Measurements from ENCODE around the gene INTS11.

The INTS11 gene

DNA sequence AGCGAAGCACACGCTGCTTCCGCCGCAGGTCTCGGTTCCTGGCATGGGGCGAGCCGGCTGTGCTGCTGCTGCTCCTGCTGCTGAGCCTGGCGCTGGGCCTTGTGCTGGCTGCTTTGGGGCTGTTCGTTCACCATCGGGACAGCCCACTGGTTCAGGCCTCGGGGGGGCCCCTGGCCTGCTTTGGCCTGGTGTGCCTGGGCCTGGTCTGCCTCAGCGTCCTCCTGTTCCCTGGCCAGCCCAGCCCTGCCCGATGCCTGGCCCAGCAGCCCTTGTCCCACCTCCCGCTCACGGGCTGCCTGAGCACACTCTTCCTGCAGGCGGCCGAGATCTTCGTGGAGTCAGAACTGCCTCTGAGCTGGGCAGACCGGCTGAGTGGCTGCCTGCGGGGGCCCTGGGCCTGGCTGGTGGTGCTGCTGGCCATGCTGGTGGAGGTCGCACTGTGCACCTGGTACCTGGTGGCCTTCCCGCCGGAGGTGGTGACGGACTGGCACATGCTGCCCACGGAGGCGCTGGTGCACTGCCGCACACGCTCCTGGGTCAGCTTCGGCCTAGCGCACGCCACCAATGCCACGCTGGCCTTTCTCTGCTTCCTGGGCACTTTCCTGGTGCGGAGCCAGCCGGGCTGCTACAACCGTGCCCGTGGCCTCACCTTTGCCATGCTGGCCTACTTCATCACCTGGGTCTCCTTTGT, 9.2 kb upstream of the INTS11 start:
- H3K4me3 ChIP-seq (ENCODE audit: control insufficient read depth, low read depth, low read length) = no peak overlapping the region
- TF ChIP-seq, protein P1, sequence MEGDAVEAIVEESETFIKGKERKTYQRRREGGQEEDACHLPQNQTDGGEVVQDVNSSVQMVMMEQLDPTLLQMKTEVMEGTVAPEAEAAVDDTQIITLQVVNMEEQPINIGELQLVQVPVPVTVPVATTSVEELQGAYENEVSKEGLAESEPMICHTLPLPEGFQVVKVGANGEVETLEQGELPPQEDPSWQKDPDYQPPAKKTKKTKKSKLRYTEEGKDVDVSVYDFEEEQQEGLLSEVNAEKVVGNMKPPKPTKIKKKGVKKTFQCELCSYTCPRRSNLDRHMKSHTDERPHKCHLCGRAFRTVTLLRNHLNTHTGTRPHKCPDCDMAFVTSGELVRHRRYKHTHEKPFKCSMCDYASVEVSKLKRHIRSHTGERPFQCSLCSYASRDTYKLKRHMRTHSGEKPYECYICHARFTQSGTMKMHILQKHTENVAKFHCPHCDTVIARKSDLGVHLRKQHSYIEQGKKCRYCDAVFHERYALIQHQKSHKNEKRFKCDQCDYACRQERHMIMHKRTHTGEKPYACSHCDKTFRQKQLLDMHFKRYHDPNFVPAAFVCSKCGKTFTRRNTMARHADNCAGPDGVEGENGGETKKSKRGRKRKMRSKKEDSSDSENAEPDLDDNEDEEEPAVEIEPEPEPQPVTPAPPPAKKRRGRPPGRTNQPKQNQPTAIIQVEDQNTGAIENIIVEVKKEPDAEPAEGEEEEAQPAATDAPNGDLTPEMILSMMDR (conservative IDR thresholded peaks at IDR 0.05; ENCODE audit: control insufficient read depth, insufficient read depth, low read depth, low read length) = no peak
- DNase-seq (ENCODE audit: low read depth) = no peak

DNA sequence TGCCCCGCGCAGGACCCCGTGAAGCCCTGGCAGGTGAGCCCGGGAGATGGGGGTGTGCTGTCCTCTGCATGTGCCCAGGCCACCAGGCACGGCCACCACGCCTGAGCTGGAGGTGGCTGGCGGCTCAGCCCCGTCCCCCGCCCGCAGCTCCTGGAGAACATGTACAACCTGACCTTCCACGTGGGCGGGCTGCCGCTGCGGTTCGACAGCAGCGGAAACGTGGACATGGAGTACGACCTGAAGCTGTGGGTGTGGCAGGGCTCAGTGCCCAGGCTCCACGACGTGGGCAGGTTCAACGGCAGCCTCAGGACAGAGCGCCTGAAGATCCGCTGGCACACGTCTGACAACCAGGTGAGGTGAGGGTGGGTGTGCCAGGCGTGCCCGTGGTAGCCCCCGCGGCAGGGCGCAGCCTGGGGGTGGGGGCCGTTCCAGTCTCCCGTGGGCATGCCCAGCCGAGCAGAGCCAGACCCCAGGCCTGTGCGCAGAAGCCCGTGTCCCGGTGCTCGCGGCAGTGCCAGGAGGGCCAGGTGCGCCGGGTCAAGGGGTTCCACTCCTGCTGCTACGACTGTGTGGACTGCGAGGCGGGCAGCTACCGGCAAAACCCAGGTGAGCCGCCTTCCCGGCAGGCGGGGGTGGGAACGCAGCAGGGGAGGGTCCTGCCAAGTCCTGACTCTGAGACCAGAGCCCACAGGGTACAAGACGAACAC, 8.5 kb upstream of the INTS11 start:
- DNase-seq (ENCODE audit: low read depth) = no peak
- TF ChIP-seq, protein P1 (conservative IDR thresholded peaks at IDR 0.05; ENCODE audit: control insufficient read depth, insufficient read depth, low read depth, low read length) = no peak
- H3K4me3 ChIP-seq (ENCODE audit: control insufficient read depth, low read depth, low read length) = no peak overlapping the region

DNA sequence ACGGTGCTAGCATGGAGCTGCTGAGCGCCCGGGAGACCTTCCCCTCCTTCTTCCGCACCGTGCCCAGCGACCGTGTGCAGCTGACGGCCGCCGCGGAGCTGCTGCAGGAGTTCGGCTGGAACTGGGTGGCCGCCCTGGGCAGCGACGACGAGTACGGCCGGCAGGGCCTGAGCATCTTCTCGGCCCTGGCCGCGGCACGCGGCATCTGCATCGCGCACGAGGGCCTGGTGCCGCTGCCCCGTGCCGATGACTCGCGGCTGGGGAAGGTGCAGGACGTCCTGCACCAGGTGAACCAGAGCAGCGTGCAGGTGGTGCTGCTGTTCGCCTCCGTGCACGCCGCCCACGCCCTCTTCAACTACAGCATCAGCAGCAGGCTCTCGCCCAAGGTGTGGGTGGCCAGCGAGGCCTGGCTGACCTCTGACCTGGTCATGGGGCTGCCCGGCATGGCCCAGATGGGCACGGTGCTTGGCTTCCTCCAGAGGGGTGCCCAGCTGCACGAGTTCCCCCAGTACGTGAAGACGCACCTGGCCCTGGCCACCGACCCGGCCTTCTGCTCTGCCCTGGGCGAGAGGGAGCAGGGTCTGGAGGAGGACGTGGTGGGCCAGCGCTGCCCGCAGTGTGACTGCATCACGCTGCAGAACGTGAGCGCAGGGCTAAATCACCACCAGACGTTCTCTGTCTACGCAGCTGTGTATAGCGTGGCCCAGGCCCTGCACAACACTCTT, 7.7 kb upstream of the INTS11 start:
- TF ChIP-seq, protein P1 (conservative IDR thresholded peaks at IDR 0.05; ENCODE audit: control insufficient read depth, insufficient read depth, low read depth, low read length) = no peak
- no peak for DNase-seq (ENCODE audit: low read depth)
- H3K4me3 ChIP-seq (ENCODE audit: control insufficient read depth, low read depth, low read length) = no peak overlapping the region

DNA sequence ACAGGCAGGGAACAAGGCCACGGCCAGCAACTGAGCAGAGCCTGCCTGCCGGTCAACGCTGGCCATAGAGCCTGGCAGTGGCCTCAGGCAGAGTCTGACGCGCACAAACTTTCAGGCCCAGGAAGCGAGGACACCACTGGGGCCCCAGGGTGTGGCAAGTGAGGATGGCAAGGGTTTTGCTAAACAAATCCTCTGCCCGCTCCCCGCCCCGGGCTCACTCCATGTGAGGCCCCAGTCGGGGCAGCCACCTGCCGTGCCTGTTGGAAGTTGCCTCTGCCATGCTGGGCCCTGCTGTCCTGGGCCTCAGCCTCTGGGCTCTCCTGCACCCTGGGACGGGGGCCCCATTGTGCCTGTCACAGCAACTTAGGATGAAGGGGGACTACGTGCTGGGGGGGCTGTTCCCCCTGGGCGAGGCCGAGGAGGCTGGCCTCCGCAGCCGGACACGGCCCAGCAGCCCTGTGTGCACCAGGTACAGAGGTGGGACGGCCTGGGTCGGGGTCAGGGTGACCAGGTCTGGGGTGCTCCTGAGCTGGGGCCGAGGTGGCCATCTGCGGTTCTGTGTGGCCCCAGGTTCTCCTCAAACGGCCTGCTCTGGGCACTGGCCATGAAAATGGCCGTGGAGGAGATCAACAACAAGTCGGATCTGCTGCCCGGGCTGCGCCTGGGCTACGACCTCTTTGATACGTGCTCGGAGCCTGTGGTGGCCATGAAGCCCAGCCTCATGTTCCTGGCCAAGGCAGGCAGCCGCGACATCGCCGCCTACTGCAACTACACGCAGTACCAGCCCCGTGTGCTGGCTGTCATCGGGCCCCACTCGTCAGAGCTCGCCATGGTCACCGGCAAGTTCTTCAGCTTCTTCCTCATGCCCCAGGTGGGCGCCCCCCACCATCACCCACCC, 6.9 kb upstream of the INTS11 start, which contains the start of gene TAS1R3:
Gene TAS1R3, plus strand, starts transcription at position 213 of the 898 bp plus-strand sequence. Its CDS starts 66 bp downstream, at position 279.
- no peak within 1 kb of the TSS for H3K4me3 ChIP-seq (ENCODE audit: control insufficient read depth, low read depth, low read length)
- TF ChIP-seq, protein P1 (conservative IDR thresholded peaks at IDR 0.05; ENCODE audit: control insufficient read depth, insufficient read depth, low read depth, low read length) = no peak
- no peak for DNase-seq (ENCODE audit: low read depth)

DNA sequence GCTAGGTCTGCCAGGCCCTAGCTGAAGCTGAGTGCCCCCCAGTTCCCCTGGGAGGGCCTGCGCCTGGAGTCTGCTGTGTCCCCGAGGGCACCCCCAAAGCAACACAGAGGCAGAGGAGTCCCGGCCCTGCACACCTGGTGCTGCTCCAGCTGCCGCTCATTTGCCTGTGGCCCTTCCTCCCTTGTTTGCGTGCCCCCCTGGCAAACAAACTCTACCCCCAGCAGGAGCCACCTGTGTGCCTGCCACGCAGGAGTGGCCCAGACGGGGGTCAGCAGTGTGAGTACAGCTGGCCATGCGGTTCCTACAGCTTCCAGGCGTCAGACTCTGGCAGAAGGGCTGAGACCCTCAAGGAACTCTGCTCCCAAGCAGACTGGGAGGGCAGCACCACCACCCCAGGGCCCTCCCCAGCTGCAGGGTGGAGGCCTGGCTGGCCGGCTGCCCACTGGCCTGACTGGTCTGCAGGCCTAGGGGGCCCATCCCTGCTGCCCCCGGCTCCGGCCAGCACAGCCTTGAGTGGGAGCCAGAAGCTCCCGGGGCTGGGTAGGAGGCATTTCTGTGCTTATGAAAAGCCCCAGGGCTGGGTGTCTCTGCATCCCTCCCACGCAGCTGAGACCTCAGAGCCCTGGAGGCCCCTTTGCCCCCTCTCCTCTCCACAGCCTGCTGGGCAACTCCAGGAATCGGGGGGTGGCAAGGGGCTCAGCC, 6.1 kb upstream of the INTS11 start:
- DNase-seq (ENCODE audit: low read depth) = no peak
- H3K4me3 ChIP-seq (ENCODE audit: control insufficient read depth, low read depth, low read length) = no peak overlapping the region
- TF ChIP-seq, protein P1 (conservative IDR thresholded peaks at IDR 0.05; ENCODE audit: control insufficient read depth, insufficient read depth, low read depth, low read length) = no peak

Measured in fibroblast of mammary gland (primary cell).